ENCODE measurements around the gene ZCCHC7. TPM values are rescaled to one million over a fixed set of nuclear protein-coding genes. Genes with fewer than 3 reads are reported as not detected.

Gene ZCCHC7
- total RNA-seq, 4 donors from 2014 or later: 22.1 to 31.9 (median 25.6) TPM

DNA sequence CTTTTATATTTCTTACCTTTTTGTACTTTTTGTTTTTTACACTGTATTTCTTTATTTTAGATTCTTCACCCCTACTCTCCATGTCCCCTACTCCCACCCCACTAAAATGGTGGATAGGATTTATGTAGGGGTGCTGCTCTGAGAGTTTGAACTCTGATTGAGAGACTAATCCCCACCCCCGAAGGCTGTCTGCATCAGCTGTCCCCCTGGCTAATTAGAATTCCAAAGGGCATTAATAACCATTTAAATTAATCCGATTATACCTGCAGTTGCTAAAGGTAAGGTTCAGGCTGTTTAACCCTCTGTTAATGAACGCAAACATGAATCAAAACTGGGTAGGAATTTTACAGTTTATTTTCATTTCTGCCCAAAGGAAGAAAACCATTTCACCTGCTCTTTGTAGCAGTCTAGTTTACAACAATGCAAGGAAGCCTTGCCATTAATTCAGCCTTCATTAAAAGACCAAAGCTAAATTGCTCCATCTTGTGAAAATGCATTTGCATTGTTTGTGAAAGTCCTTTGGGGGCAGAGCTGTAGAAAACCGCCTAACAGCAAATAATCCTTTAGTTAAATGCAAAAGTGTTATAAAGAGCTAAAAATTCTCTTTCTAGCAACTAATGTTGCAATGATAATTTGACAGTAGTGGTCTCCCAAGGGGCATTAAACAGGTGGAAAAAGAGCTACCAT, 71.2 kb downstream of the ZCCHC7 start:
- intact Hi-C loops (cut with DNase I): no loop called here
- DNase-seq: no peak
- Histone ChIP-seq H3K27me3 (no peaks in the 10 kb centered on the region), H3K36me3 (no peaks in the 10 kb centered on the region), H3K9me3 (no peaks in the 10 kb centered on the region), H3K4me3 (replicated peaks in 1 of 3) (no peak overlapping the region), H3K4me1 (no peaks in the 10 kb centered on the region), H3K27ac (no peak overlapping the region)
- 87 to 91% methylated on average over 4 of the region's 4 CpGs for WGBS, 2 donors
- TF ChIP-seq POLR2A (IDR thresholded peaks at IDR 0.05): no peak
- TF ChIP-seq, protein P1, sequence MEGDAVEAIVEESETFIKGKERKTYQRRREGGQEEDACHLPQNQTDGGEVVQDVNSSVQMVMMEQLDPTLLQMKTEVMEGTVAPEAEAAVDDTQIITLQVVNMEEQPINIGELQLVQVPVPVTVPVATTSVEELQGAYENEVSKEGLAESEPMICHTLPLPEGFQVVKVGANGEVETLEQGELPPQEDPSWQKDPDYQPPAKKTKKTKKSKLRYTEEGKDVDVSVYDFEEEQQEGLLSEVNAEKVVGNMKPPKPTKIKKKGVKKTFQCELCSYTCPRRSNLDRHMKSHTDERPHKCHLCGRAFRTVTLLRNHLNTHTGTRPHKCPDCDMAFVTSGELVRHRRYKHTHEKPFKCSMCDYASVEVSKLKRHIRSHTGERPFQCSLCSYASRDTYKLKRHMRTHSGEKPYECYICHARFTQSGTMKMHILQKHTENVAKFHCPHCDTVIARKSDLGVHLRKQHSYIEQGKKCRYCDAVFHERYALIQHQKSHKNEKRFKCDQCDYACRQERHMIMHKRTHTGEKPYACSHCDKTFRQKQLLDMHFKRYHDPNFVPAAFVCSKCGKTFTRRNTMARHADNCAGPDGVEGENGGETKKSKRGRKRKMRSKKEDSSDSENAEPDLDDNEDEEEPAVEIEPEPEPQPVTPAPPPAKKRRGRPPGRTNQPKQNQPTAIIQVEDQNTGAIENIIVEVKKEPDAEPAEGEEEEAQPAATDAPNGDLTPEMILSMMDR (IDR thresholded peaks at IDR 0.05): no peak

DNA sequence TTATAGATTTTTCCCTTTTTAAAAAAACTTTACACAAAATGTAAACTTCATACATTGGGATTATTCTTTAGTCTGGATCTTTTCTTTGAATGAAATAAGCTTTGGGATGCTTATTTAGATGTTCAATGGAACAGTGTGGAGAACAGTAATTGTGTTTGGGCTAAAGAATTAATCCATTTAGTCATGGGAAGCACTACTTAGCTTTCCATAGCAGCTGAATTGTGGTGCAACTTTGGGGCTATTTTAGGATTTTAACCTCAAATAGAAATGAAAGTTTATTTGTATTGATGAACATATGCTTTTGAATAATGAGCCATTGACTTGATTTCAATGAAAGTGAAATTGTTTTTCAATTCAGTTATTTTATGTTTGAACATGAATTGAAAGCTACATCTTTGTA, 72.4 kb downstream of the ZCCHC7 start:
- intact Hi-C loops (cut with DNase I): no loop called here
- no peak for TF ChIP-seq POLR2A (IDR thresholded peaks at IDR 0.05)
- TF ChIP-seq, protein P1 (IDR thresholded peaks at IDR 0.05): no peak
- Histone ChIP-seq H3K27ac (no peak overlapping the region), H3K9me3 (no peaks in the 10 kb centered on the region), H3K4me1 (peaks cover 5 to 7% of the 10 kb centered on the region in 2 donors), H3K4me3 (replicated peaks in 1 of 3) (no peak overlapping the region), H3K27me3 (no peaks in the 10 kb centered on the region), H3K36me3 (no peaks in the 10 kb centered on the region)
- no peak for DNase-seq

DNA sequence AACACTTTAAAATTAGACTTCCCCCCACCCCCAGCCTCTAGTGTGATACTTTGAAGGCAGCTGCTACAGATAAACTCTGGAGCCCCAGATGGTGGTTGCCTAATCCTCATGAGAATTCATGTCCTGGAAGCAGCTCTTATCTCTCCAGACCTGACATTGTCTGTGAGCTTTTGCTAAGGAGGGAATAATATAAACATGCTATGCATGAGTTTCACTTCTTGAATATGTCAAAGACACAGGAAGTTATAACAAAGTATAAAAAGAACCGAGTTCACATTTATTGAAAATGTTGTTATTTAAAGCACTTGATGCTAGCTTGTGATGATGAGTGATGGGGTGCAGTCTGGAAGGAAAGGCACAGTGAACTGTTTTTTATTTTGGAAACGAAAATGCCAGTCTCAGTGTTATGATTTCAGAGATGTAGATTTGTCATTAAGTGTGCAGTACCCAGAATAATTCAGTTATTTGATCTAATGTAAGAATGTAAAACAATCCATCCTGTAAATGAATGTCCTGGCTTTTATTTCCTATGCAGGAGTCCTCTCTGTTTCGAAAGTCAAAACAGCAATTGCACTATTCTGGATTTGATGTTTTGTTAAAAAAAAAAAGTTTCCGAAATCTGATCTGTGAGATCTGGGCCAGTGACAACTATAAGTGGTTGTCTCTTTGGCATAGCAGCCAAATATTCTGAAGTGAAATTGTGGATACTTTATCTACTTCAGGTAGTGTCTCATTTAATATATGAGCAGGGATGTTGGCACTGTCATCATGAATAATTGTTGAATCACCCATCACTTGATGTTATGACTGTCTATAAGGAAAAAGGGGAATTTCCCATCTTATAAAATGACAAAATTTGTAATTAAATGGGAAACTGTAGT, 77.0 kb downstream of the ZCCHC7 start:
- WGBS, 2 donors: 46% methylated on average over 4 of the region's 4 CpGs
- intact Hi-C loops (cut with DNase I): no loop called here
- Histone ChIP-seq H3K4me3 (replicated peaks in 1 of 3) (no peak overlapping the region), H3K27me3 (no peaks in the 10 kb centered on the region), H3K4me1 (peaks cover 5 to 14% of the 10 kb centered on the region in 2 donors), H3K27ac (no peak overlapping the region), H3K36me3 (no peaks in the 10 kb centered on the region), H3K9me3 (no peaks in the 10 kb centered on the region)
- no peak for TF ChIP-seq POLR2A (IDR thresholded peaks at IDR 0.05)
- TF ChIP-seq, protein P1 (IDR thresholded peaks at IDR 0.05): no peak
- no peak for DNase-seq

- peaks cover 5 to 14% of the 10 kb centered on the region in 2 donors for H3K4me1 ChIP-seq
- H3K27ac ChIP-seq: no peak overlapping the region
- whole genome bisulfite sequencing, 2 donors: 83 to 84% methylated on average over 2 of the region's 2 CpGs
- no peaks in the 10 kb centered on the region for H3K36me3 ChIP-seq
- no peaks in the 10 kb centered on the region for H3K27me3 ChIP-seq
- intact Hi-C loops (cut with DNase I): no loop called here
- TF ChIP-seq, protein P1 (IDR thresholded peaks at IDR 0.05): no peak
- no peak for TF ChIP-seq POLR2A (IDR thresholded peaks at IDR 0.05)
- DNase-seq: no peak
- no peaks in the 10 kb centered on the region for H3K9me3 ChIP-seq
- no peak overlapping the region for H3K4me3 ChIP-seq (replicated peaks in 1 of 3)
These were observed 77.8 kb downstream of the ZCCHC7 start for GRCh38 chr9:37198039-37198729.

All from thyroid gland (tissue), 4 donors.